Caki2 (cell line): Measurements from ENCODE around the gene CSTPP1. TPM values are rescaled to one million over a fixed set of nuclear protein-coding genes. Genes with fewer than 3 reads are reported as not detected.

Experiments
- DNase-seq: peaks from one replicate; pipeline ENCODE4 v3.0.0-alpha.2; 2015; ENCODE audit warnings: low read depth
- in situ Hi-C: cut with HindIII; loops from 2 replicates; pipeline ENCODE4 v1.10.0; 2016; ENCODE audit warnings: low sequenced_read_pairs, low pct_unique_long_range_greater_than_20kb, mixed read lengths
- total RNA-seq: library from RNA; depleted of rRNA; stranded (reverse); fragments of >200 nt; shearing (Covaris generic); gene quantifications from 2 replicates; pipeline ENCODE4 v1.2.3, GENCODE V29; 2014; ENCODE audit warnings: low replicate concordance

Gene CSTPP1
- total RNA-seq, 1 experiment from 2014 or later, result 33.6 TPM

- in situ Hi-C loops, result no loop called here
- DNase-seq, result no peak
These were observed 68.9 kb downstream of the CSTPP1 start for GRCh38 chr11:47005441-47005840.

GRCh38 chr11:47007579-47007978 is 71.0 kb downstream of the CSTPP1 start:
- in situ Hi-C loops, result no loop called here
- no peak for DNase-seq

- in situ Hi-C loops, result no loop called here
- no peak for DNase-seq
These were observed 73.6 kb downstream of the CSTPP1 start for GRCh38 chr11:47010179-47010578.

GRCh38 chr11:47014097-47014496 is 77.5 kb downstream of the CSTPP1 start:
- in situ Hi-C loops, result no loop called here

GRCh38 chr11:47018637-47019036 is 82.1 kb downstream of the CSTPP1 start:
- DNase-seq, result no peak
- in situ Hi-C loops, result no loop called here

More at GRCh38 chr11:47014097-47014496, 77.5 kb downstream of the CSTPP1 start:
- DNase-seq, result no peak

GRCh38 chr11:47020793-47021526 is 84.4 kb downstream of the CSTPP1 start:
- in situ Hi-C loops, result no loop called here
- no peak for DNase-seq

GRCh38 chr11:47021527-47021818 is 84.9 kb downstream of the CSTPP1 start:
- no peak for DNase-seq
- in situ Hi-C loops, result no loop called here

- DNase-seq, result no peak
- in situ Hi-C loops, result no loop called here
These were observed 85.4 kb downstream of the CSTPP1 start for GRCh38 chr11:47021965-47022364.

- in situ Hi-C loops, result no loop called here
These were observed 91.9 kb downstream of the CSTPP1 start for GRCh38 chr11:47028195-47029093.

GRCh38 chr11:47033439-47033838 is 96.9 kb downstream of the CSTPP1 start:
- in situ Hi-C loops, result no loop called here
- no peak for DNase-seq

More at GRCh38 chr11:47028195-47029093, 91.9 kb downstream of the CSTPP1 start:
- no peak for DNase-seq

- DNase-seq, result no peak
- in situ Hi-C loops, result no loop called here
These were observed 97.5 kb downstream of the CSTPP1 start for GRCh38 chr11:47034091-47034490.

- DNase-seq, result no peak
- in situ Hi-C loops, result no loop called here
These were observed 98.5 kb downstream of the CSTPP1 start for GRCh38 chr11:47035108-47035507.

- DNase-seq, result no peak
- in situ Hi-C loops, result no loop called here
These were observed 107.6 kb downstream of the CSTPP1 start for GRCh38 chr11:47044119-47044518.

GRCh38 chr11:47047972-47048371 is 111.4 kb downstream of the CSTPP1 start:
- no peak for DNase-seq
- in situ Hi-C loops, result no loop called here

GRCh38 chr11:47050284-47050683 is 113.7 kb downstream of the CSTPP1 start:
- in situ Hi-C loops, result no loop called here

GRCh38 chr11:47051217-47051616 is 114.7 kb downstream of the CSTPP1 start:
- in situ Hi-C loops, result no loop called here
- DNase-seq, result no peak

More at GRCh38 chr11:47050284-47050683, 113.7 kb downstream of the CSTPP1 start:
- DNase-seq, result no peak

- DNase-seq, result no peak
- in situ Hi-C loops, result no loop called here
These were observed 115.6 kb downstream of the CSTPP1 start for GRCh38 chr11:47052165-47052564.

GRCh38 chr11:47052576-47052975 is 116.0 kb downstream of the CSTPP1 start:
- in situ Hi-C loops, result no loop called here
- DNase-seq, result no peak

GRCh38 chr11:47055534-47055933 is 119.0 kb downstream of the CSTPP1 start:
- in situ Hi-C loops, result no loop called here
- DNase-seq, result no peak
